CD14-positive monocyte (primary cell): ENCODE data around the gene OR10G6. TPM values are rescaled to one million over a fixed set of nuclear protein-coding genes. Genes with fewer than 3 reads are reported as not detected.
"Not testable (repeated sequence)": the region's sequence is repeated elsewhere in the genome, so short reads cannot be mapped to it uniquely, and the experiment has no call there.

Source experiments
- DNase-seq, 3 donors: peaks; one replicate each; pipeline ENCODE4 v3.0.0-alpha.2; 2011 to 2022
- H2AFZ ChIP-seq: 2 replicates; pipeline ENCODE4 v1.6.0; 2012; ENCODE audit warnings: mild to moderate bottlenecking, low read depth, low read length, inconsistent platforms; ENCODE audit not compliant: insufficient read depth, poor library complexity, severe bottlenecking
- H3K27ac ChIP-seq, 2 donors: 1 replicate in 1 of 2; 2 replicates in 1 of 2; pipeline ENCODE4 v1.5.1; 2012 to 2013; ENCODE audit warnings: low read length in 2 of 2, control low read depth in 1 of 2, inconsistent platforms in 1 of 2, low read depth in 1 of 2, mild to moderate bottlenecking in 1 of 2
- H3K27me3 ChIP-seq, 2 donors: one replicate each; pipeline versions ENCODE4 v1.6.0 to v1.6.1; 2011 to 2013; ENCODE audit warnings: low read length in 2 of 2; ENCODE audit not compliant: control insufficient read depth in 2 of 2, insufficient read depth in 2 of 2
- H3K36me3 ChIP-seq, 2 donors: replicated peaks in 1 of 2; 1 replicate in 1 of 2; 2 replicates in 1 of 2; pipeline versions ENCODE4 v1.5.1 to v1.6.1; 2012 to 2013; ENCODE audit warnings: low read length in 2 of 2, control low read depth in 1 of 2, inconsistent platforms in 1 of 2, mild to moderate bottlenecking in 1 of 2; ENCODE audit not compliant: insufficient read depth in 2 of 2, control insufficient read depth in 1 of 2
- H3K4me1 ChIP-seq, 2 donors: 1 replicate in 1 of 2; 2 replicates in 1 of 2; pipeline versions ENCODE4 v1.5.1 to v1.6.1; 2012 to 2013; ENCODE audit warnings: low read length in 2 of 2, control low read depth in 1 of 2, inconsistent platforms in 1 of 2, mild to moderate bottlenecking in 1 of 2, moderate library complexity in 1 of 2; ENCODE audit not compliant: insufficient read depth in 2 of 2, control insufficient read depth in 1 of 2
- H3K4me2 ChIP-seq: replicated peaks from 2 replicates; pipeline ENCODE3; 2012; ENCODE audit warnings: low read length, moderate library complexity, mild to moderate bottlenecking; ENCODE audit not compliant: poor library complexity, severe bottlenecking; ENCODE audit errors: extremely low read depth
- H3K4me3 ChIP-seq, 3 experiments: fragments of 200-600 bp in 1 of 3; sonication (generic) in 1 of 3; replicated peaks in 1 of 3; 1 replicate in 2 of 3; 2 replicates in 1 of 3; pipeline ENCODE4 v1.5.1; 2011 to 2013; ENCODE audit warnings: low read length in 3 of 3, mild to moderate bottlenecking in 3 of 3, control low read depth in 2 of 3, low read depth in 2 of 3, inconsistent platforms in 1 of 3, moderate library complexity in 1 of 3
- H3K79me2 ChIP-seq: 2 replicates; pipeline ENCODE4 v1.6.0; 2012; ENCODE audit warnings: mild to moderate bottlenecking, control low read depth, inconsistent platforms, low read length, moderate library complexity; ENCODE audit not compliant: insufficient read depth
- H3K9ac ChIP-seq: 2 replicates; pipeline ENCODE4 v1.6.0; 2017; ENCODE audit warnings: low read length, mild to moderate bottlenecking; ENCODE audit not compliant: insufficient read depth, poor library complexity, severe bottlenecking
- H3K9me3 ChIP-seq, 2 donors: replicated peaks in 1 of 2; 1 replicate in 1 of 2; 2 replicates in 1 of 2; pipeline versions ENCODE4 v1.5.1 to v1.6.1; 2012 to 2013; ENCODE audit warnings: low read length in 2 of 2, control low read depth in 1 of 2; ENCODE audit not compliant: control insufficient read depth in 1 of 2, insufficient read depth in 1 of 2
- H4K20me1 ChIP-seq: 2 replicates; pipeline ENCODE4 v1.6.0; 2012; ENCODE audit warnings: mild to moderate bottlenecking, low read length, control low read depth, moderate library complexity; ENCODE audit not compliant: insufficient read depth
- H3K27ac Mint-ChIP-seq, 7 donors: one replicate each; pipeline ENCODE4 v1.8.0; 2020; ENCODE audit warnings: mild to moderate bottlenecking in 7 of 7, mixed read lengths in 7 of 7, moderate library complexity in 6 of 7, inconsistent platforms in 2 of 7
- H3K27me3 Mint-ChIP-seq, 3 donors: one replicate each; pipeline ENCODE4 v1.8.0; 2021 to 2022; ENCODE audit warnings: low read depth in 3 of 3, mild to moderate bottlenecking in 3 of 3, mixed read lengths in 3 of 3, moderate library complexity in 3 of 3, inconsistent platforms in 1 of 3
- H3K36me3 Mint-ChIP-seq, 2 donors: one replicate each; pipeline ENCODE4 v1.8.0; 2020; ENCODE audit warnings: mixed read lengths in 2 of 2, inconsistent platforms in 1 of 2, mild to moderate bottlenecking in 1 of 2
- H3K4me1 Mint-ChIP-seq: one replicate; pipeline ENCODE4 v1.8.0; 2020; ENCODE audit warnings: mild to moderate bottlenecking, mixed read lengths
- H3K4me3 Mint-ChIP-seq, 2 donors: one replicate each; pipeline ENCODE4 v1.8.0; 2020; ENCODE audit warnings: mild to moderate bottlenecking in 2 of 2, mixed read lengths in 2 of 2, moderate library complexity in 1 of 2
- H3K9me3 Mint-ChIP-seq, 7 donors: one replicate each; pipeline ENCODE4 v1.8.0; 2020 to 2022; ENCODE audit warnings: mixed read lengths in 7 of 7, mild to moderate bottlenecking in 6 of 7, moderate library complexity in 6 of 7, inconsistent platforms in 2 of 7
- WGBS: methylation state at CpG from one replicate; pipeline ENCODE4 v1.1.5; 2013; ENCODE audit warnings: missing lambda C conversion rate; ENCODE audit not compliant: insufficient coverage; 5-methylcytosine and 5-hydroxymethylcytosine counted together
- intact Hi-C, 2 donors: fragments of 100-400 bp; cut with micrococcal nuclease; formaldehyde crosslinking; loops; one replicate each; pipeline versions ENCODE4 v1.15.0 to v1.15.1; 2023
- polyA plus RNA-seq, 3 donors: library from polyadenylated mRNA; depleted of rRNA in 1 of 3; unstranded in 2 of 3; stranded (reverse) in 1 of 3; fragments of 300-500 nt in 2 of 3; fragments of >200 nt in 1 of 3; fragmentation: Illumina TruSeq in 2 of 3; gene quantifications; 1 replicate in 2 of 3; 2 replicates in 1 of 3; pipeline ENCODE4 v1.2.3, GENCODE V29; 2012 to 2021
- TF ChIP-seq, protein P1 (sequence below): fragments of 200-600 bp; IDR thresholded peaks from one replicate; pipeline ENCODE4 v1.8.0; 2022; ENCODE audit warnings: antibody characterized with exemption, mild to moderate bottlenecking

The OR10G6 gene
- polyA plus RNA-seq, 3 donors = not detected

GRCh38 chr11:124036666-124037065, 41.7 kb upstream of the OR10G6 start:
- no CpG with 5 or more reads among the region's 1 CpG for WGBS
- no peaks in the 10 kb centered on the region for H3K4me1 Mint-ChIP-seq

DNA sequence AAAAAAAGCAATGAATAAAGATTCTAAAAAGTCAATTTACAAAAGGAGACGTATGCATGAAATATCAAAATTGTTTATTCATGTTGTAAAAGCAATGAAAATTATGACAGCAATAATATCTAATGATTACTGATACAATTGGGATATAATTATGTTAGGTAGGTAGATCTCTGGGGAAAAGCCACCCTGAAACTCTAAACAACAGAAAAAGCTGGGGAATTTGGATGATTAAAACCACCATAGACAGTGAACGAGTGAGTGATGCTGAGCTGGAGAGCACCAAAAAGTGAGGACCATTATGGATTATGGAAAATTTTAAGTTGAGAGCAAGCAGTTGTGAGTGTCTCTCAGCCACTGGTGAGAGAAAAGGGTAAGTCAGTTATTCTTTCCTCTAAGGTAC, 31.5 kb upstream of the OR10G6 start, which contains the start of gene OR10G8:
OR10G8 (plus strand) TSS at position 301 of the 400 bp plus-strand sequence. CDS start 2,825 bp downstream, outside the sequence.
- Histone ChIP-seq H3K27me3 (no peaks in the 10 kb centered on the region), H2AFZ (no peak within 1 kb of the TSS), H4K20me1 (no peaks in the 10 kb centered on the region), H3K4me2 (no peak within 1 kb of the TSS), H3K36me3 (no peaks in the 10 kb centered on the region), H3K9ac (no peak within 1 kb of the TSS), H3K9me3 (no peaks in the 10 kb centered on the region), H3K4me3 (no peak within 1 kb of the TSS), H3K79me2 (no peaks in the 10 kb centered on the region), H3K27ac (no peak within 1 kb of the TSS), H3K4me1 (no peaks in the 10 kb centered on the region)
- H3K9me3 Mint-ChIP-seq = peaks cover 0 to 2% (median 0%) of the 10 kb centered on the region in 7 donors
- no peaks in the 10 kb centered on the region for H3K36me3 Mint-ChIP-seq
- no CpG with 5 or more reads among the region's 2 CpGs for WGBS
- DNase-seq = no peak
- H3K4me3 Mint-ChIP-seq = no peak within 1 kb of the TSS
- no peaks in the 10 kb centered on the region for H3K4me1 Mint-ChIP-seq
- TF ChIP-seq, protein P1, sequence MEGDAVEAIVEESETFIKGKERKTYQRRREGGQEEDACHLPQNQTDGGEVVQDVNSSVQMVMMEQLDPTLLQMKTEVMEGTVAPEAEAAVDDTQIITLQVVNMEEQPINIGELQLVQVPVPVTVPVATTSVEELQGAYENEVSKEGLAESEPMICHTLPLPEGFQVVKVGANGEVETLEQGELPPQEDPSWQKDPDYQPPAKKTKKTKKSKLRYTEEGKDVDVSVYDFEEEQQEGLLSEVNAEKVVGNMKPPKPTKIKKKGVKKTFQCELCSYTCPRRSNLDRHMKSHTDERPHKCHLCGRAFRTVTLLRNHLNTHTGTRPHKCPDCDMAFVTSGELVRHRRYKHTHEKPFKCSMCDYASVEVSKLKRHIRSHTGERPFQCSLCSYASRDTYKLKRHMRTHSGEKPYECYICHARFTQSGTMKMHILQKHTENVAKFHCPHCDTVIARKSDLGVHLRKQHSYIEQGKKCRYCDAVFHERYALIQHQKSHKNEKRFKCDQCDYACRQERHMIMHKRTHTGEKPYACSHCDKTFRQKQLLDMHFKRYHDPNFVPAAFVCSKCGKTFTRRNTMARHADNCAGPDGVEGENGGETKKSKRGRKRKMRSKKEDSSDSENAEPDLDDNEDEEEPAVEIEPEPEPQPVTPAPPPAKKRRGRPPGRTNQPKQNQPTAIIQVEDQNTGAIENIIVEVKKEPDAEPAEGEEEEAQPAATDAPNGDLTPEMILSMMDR = no peak
- peaks cover 0 to 4% (median 2%) of the 10 kb centered on the region in 3 donors for H3K27me3 Mint-ChIP-seq
- no peak within 1 kb of the TSS for H3K27ac Mint-ChIP-seq
- intact Hi-C loops = no loop called here

More at GRCh38 chr11:124036666-124037065, 41.7 kb upstream of the OR10G6 start:
- H3K9me3 ChIP-seq = no peaks in the 10 kb centered on the region
- no peaks in the 10 kb centered on the region for H3K79me2 ChIP-seq
- H4K20me1 ChIP-seq = no peaks in the 10 kb centered on the region
- H3K4me3 Mint-ChIP-seq = no peak overlapping the region
- no peak for DNase-seq
- no peaks in the 10 kb centered on the region for H3K27me3 ChIP-seq
- no peak overlapping the region for H3K9ac ChIP-seq
- no peak overlapping the region for H3K4me3 ChIP-seq
- H3K36me3 Mint-ChIP-seq = no peaks in the 10 kb centered on the region
- TF ChIP-seq, protein P1 = no peak
- H3K36me3 ChIP-seq = no peaks in the 10 kb centered on the region
- no peaks in the 10 kb centered on the region for H3K9me3 Mint-ChIP-seq
- no peak overlapping the region for H3K4me2 ChIP-seq
- H2AFZ ChIP-seq = no peak overlapping the region
- H3K27ac ChIP-seq = no peak overlapping the region
- no peak overlapping the region for H3K27ac Mint-ChIP-seq
- intact Hi-C loops = no loop called here
- peaks cover 0 to 2% (median 0%) of the 10 kb centered on the region in 3 donors for H3K27me3 Mint-ChIP-seq
- no peaks in the 10 kb centered on the region for H3K4me1 ChIP-seq

- H3K36me3 Mint-ChIP-seq, H4K20me1 ChIP-seq, intact Hi-C loops, H3K9me3 Mint-ChIP-seq, H3K9me3 ChIP-seq, H3K27ac ChIP-seq, H3K4me3 Mint-ChIP-seq, H3K4me1 Mint-ChIP-seq, H3K4me2 ChIP-seq, H3K79me2 ChIP-seq, H3K27me3 Mint-ChIP-seq, H3K27ac Mint-ChIP-seq, H2AFZ ChIP-seq, H3K9ac ChIP-seq, DNase-seq, H3K4me1 ChIP-seq, H3K27me3 ChIP-seq, H3K36me3 ChIP-seq, H3K4me3 ChIP-seq: not testable (repeated sequence)
- WGBS = 94% methylated on average over 4 of the region's 9 CpGs
These were observed 20.9 kb upstream of the OR10G6 start for GRCh38 chr11:124015837-124016236.
